B cell (primary cell): ENCODE results near the gene ERVK3-1. TPM values are rescaled to one million over a fixed set of nuclear protein-coding genes. Genes with fewer than 3 reads are reported as not detected.

Experiments used
- ATAC-seq: fragments of 200-7000 bp; cut with Tn5 transposase; one replicate; pipeline ENCODE4 v1.10.0; 2021; ENCODE audit warnings: low read depth, mild to moderate bottlenecking, moderate number of reproducible peaks, moderate library complexity
- CTCF ChIA-PET: fragments of 350-600 bp; sonication (Branson Sonifier 250); formaldehyde crosslinking; loops from one replicate; lab custom pipeline; 2021; ENCODE audit warnings: antibody characterized with exemption, inconsistent platforms; lab: Charles Lee
- POLR2A ChIA-PET: fragments of 350-600 bp; sonication (Branson Sonifier 250); formaldehyde crosslinking; loops from one replicate; lab custom pipeline; 2021; ENCODE audit warnings: antibody characterized with exemption; lab: Charles Lee
- DNase-seq: peaks from one replicate; pipeline ENCODE4 v3.0.0; 2013
- H2AFZ ChIP-seq: 2 replicates; pipeline ENCODE4 v1.6.1; 2012; ENCODE audit warnings: mild to moderate bottlenecking, low read depth, low read length; ENCODE audit not compliant: insufficient read depth, poor library complexity, severe bottlenecking
- H3K27ac ChIP-seq, 2 donors: 1 replicate in 1 of 2; 2 replicates in 1 of 2; pipeline ENCODE4 v1.5.1; 2012 to 2013; ENCODE audit warnings: low read length in 2 of 2, mild to moderate bottlenecking in 2 of 2, moderate library complexity in 1 of 2
- H3K27me3 ChIP-seq, 4 experiments: fragments of 200-600 bp in 1 of 4; sonication (generic) in 1 of 4; replicated peaks in 1 of 4; 1 replicate in 2 of 4; 2 replicates in 2 of 4; pipeline versions ENCODE4 v1.6.1 to v1.7.0; 2013 to 2016; ENCODE audit warnings: low read length in 3 of 4, mild to moderate bottlenecking in 2 of 4, mixed read lengths in 1 of 4, moderate library complexity in 1 of 4; ENCODE audit not compliant: insufficient read depth in 4 of 4, control insufficient read depth in 3 of 4; ENCODE audit errors: control extremely low read depth in 1 of 4
- H3K36me3 ChIP-seq, 2 experiments: replicated peaks in 1 of 2; 1 replicate in 1 of 2; 2 replicates in 1 of 2; pipeline versions ENCODE4 v1.6.1 to v1.7.1; 2013; ENCODE audit warnings: low read length in 1 of 2; ENCODE audit not compliant: insufficient read depth in 2 of 2, control insufficient read depth in 1 of 2; ENCODE audit errors: control extremely low read depth in 1 of 2, extremely low read depth in 1 of 2
- H3K4me1 ChIP-seq, 2 donors: fragments of 200-600 bp in 1 of 2; sonication (generic) in 1 of 2; 1 replicate in 1 of 2; 2 replicates in 1 of 2; pipeline versions ENCODE4 v1.5.1 to v1.6.1; 2013 to 2017; ENCODE audit warnings: low read length in 2 of 2; ENCODE audit not compliant: control insufficient read depth in 2 of 2, insufficient read depth in 2 of 2
- H3K4me2 ChIP-seq: replicated peaks from 2 replicates; pipeline ENCODE3; 2012; ENCODE audit warnings: mild to moderate bottlenecking, low read depth, low read length; ENCODE audit not compliant: poor library complexity, severe bottlenecking
- H3K4me3 ChIP-seq, 5 experiments: fragments of 200-600 bp in 1 of 5; sonication (generic) in 1 of 5; 1 replicate in 3 of 5; 2 replicates in 2 of 5; pipeline versions ENCODE4 v1.5.1 to v1.7.0; 2011 to 2016; ENCODE audit warnings: low read length in 4 of 5, mild to moderate bottlenecking in 4 of 5, low read depth in 2 of 5, control low read depth in 1 of 5, moderate library complexity in 1 of 5; ENCODE audit not compliant: insufficient read depth in 1 of 5; ENCODE audit errors: control extremely low read depth in 1 of 5, extremely low read depth in 1 of 5
- H3K79me2 ChIP-seq: fragments of 200-600 bp; sonication (generic); one replicate; pipeline ENCODE4 v1.6.0; 2016; ENCODE audit warnings: low read length; ENCODE audit not compliant: control insufficient read depth, insufficient read depth
- H3K9ac ChIP-seq: fragments of 200-600 bp; sonication (generic); 2 replicates; pipeline ENCODE4 v1.6.1; 2017; ENCODE audit warnings: mild to moderate bottlenecking, low read length, moderate library complexity
- H3K9me3 ChIP-seq, 3 donors: one replicate each; pipeline versions ENCODE4 v1.6.1 to v1.7.1; 2013; ENCODE audit warnings: low read length in 2 of 3; ENCODE audit not compliant: control insufficient read depth in 2 of 3, insufficient read depth in 1 of 3; ENCODE audit errors: control extremely low read depth in 1 of 3
- H4K20me1 ChIP-seq: 2 replicates; pipeline ENCODE4 v1.6.0; 2012; ENCODE audit warnings: mild to moderate bottlenecking, low read length; ENCODE audit not compliant: insufficient read depth, control insufficient read depth, poor library complexity, severe bottlenecking
- H3K27ac Mint-ChIP-seq: one replicate; pipeline ENCODE4 v1.8.0; 2021; ENCODE audit warnings: mixed read lengths
- H3K27me3 Mint-ChIP-seq: one replicate; pipeline ENCODE4 v1.8.0; 2021; ENCODE audit warnings: mixed read lengths
- H3K4me1 Mint-ChIP-seq: one replicate; pipeline ENCODE4 v1.8.0; 2021; ENCODE audit warnings: mixed read lengths
- H3K4me3 Mint-ChIP-seq: one replicate; pipeline ENCODE4 v1.8.0; 2021; ENCODE audit warnings: mixed read lengths
- H3K9me3 Mint-ChIP-seq: one replicate; pipeline ENCODE4 v1.8.0; 2022; ENCODE audit warnings: mixed read lengths; ENCODE audit not compliant: insufficient read depth
- CTCF ChIP-seq: fragments of 200-600 bp; IDR thresholded peaks from one replicate; pipeline ENCODE4 v1.8.0; 2022; ENCODE audit warnings: antibody characterized with exemption, mild to moderate bottlenecking
- EZH2 ChIP-seq: IDR thresholded peaks from 2 replicates; pipeline ENCODE4 v1.6.1; 2012; ENCODE audit warnings: borderline replicate concordance, low read depth, mild to moderate bottlenecking, moderate library complexity, low read length; ENCODE audit not compliant: insufficient read depth, poor library complexity, severe bottlenecking
- WGBS: methylation state at CpG from one replicate; pipeline ENCODE4 v1.1.5; 2013; ENCODE audit warnings: missing lambda C conversion rate; ENCODE audit not compliant: insufficient coverage; 5-methylcytosine and 5-hydroxymethylcytosine counted together
- intact Hi-C: fragments of 100-400 bp; cut with micrococcal nuclease; formaldehyde crosslinking; loops from one replicate; pipeline ENCODE4 v1.10.0; 2022
- polyA plus RNA-seq: library from polyadenylated mRNA; depleted of rRNA; stranded (reverse); fragments of >200 nt; gene quantifications from 2 replicates; pipeline ENCODE4 v1.2.3, GENCODE V29; 2012
- small RNA-seq: library from RNA; depleted of rRNA; stranded (forward); fragments of <200 nt; gene quantifications from one replicate; pipeline ENCODE3, GENCODE V24; 2012; ENCODE audit warnings: low replicate concordance, low read depth; ENCODE audit not compliant: insufficient read length
- total RNA-seq, 2 donors: library from RNA; stranded (reverse); fragments of 120-200 nt in 1 of 2; gene quantifications; 1 replicate in 1 of 2; 2 replicates in 1 of 2; pipeline versions ENCODE4 v1.2.3 to v1.2.4, GENCODE V29; 2013 to 2022

The ERVK3-1 gene
- total and polyA plus RNA-seq, 2 donors (not counting 1 experiment from before 2014, with no cell fraction given) = 79.0 to 80.7 TPM

DNA sequence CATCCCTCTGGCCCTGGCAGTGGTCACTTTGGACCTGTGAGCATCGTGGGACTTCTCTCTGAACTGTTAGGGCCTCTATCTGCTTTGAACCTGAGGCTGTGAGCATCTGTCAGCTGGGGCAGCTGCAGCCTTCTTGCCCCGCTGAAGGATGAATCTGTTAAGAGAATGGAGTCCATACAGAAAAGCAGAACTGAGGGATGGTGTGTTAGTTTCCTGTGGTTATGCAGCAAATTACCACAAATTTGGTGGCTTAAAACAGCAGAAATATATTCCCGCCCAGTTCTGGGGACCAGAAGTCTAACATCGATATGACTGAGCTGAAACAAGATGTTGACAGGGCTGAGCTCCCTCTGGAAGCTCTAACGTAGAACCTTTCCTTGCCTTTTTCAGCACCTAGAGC, 59.0 kb downstream of the ERVK3-1 start:
- H3K4me3 ChIP-seq = no peak overlapping the region
- DNase-seq (peak; percentile 63), ATAC-seq (no peak)
- H3K36me3 ChIP-seq = no peaks in the 10 kb centered on the region
- peak overlapping the region in 1 of 2 donors; percentile 54 for H3K27ac ChIP-seq
- peaks cover 0 to 3% (median 0%) of the 10 kb centered on the region in 3 donors for H3K9me3 ChIP-seq
- H3K79me2 ChIP-seq = no peaks in the 10 kb centered on the region
- CTCF ChIA-PET = no interaction called here
- H3K4me1 ChIP-seq = peaks cover 11 to 27% of the 10 kb centered on the region in 2 donors
- TF ChIP-seq CTCF = no peak
- no peak for TF ChIP-seq EZH2
- Mint-ChIP-seq H3K4me3 (peak overlapping the region; percentile 72), H3K4me1 (peaks cover 15% of the 10 kb centered on the region), H3K9me3 (no peaks in the 10 kb centered on the region), H3K27me3 (peaks cover 3% of the 10 kb centered on the region), H3K27ac (peak overlapping the region; percentile 84)
- POLR2A ChIA-PET = interaction anchor here (0.9 to 3.7 kb wide), 3 partner anchors 17 to 23 kb away, joined by 3 to 35 read pairs (median 18); partner anchors contain the start of genes RPS5 and ZNF837
- 2% methylated on average over 5 of the region's 5 CpGs for WGBS
- H2AFZ ChIP-seq = peak overlapping the region; percentile 27
- H4K20me1 ChIP-seq = no peaks in the 10 kb centered on the region
- H3K4me2 ChIP-seq = peak overlapping the region; percentile 45
- intact Hi-C loops = loop anchor here (5.0 kb wide), 2 partner anchors 88 to 113 kb away; partner anchors contain the start of genes ZNF324B and ZNF446
- no peak overlapping the region for H3K9ac ChIP-seq
- H3K27me3 ChIP-seq = no peaks in the 10 kb centered on the region

Small RNA genes within 50 kb of the gene (small RNA-seq; reads per million reads assigned to genes)
- gene MIR6806 (not detected), gene RNA5SP473 (not detected)

Other genes with a start within 250 kb of the ERVK3-1 start
- gene ZNF135, start 246.1 kb upstream of the ERVK3-1 start, total RNA-seq = 10.0 and 10.1 TPM in 2 replicates
- 8.9 and 9.2 TPM in 2 replicates for gene ZNF135, start 246.1 kb upstream of the ERVK3-1 start, polyA plus RNA-seq
- gene ZSCAN18, start 207.1 kb upstream of the ERVK3-1 start, total RNA-seq = 84.9 and 90.5 TPM in 2 replicates
- gene ZSCAN18, start 207.1 kb upstream of the ERVK3-1 start, polyA plus RNA-seq = 81.0 and 134 TPM in 2 replicates
- gene ZNF329, start 154.6 kb upstream of the ERVK3-1 start, total RNA-seq = 12.5 and 17.6 TPM in 2 replicates
- 5.4 and 8.0 TPM in 2 replicates for gene ZNF329, start 154.6 kb upstream of the ERVK3-1 start, polyA plus RNA-seq
- gene ZNF274, start 122.3 kb upstream of the ERVK3-1 start, total RNA-seq = 83.7 and 85.4 TPM in 2 replicates
- gene ZNF274, start 122.3 kb upstream of the ERVK3-1 start, polyA plus RNA-seq = 51.5 and 53.3 TPM in 2 replicates
- 65.7 and 75.2 TPM in 2 replicates for gene ZNF544, start 76.5 kb upstream of the ERVK3-1 start, total RNA-seq
- 37.1 and 41.4 TPM in 2 replicates for gene ZNF544, start 76.5 kb upstream of the ERVK3-1 start, polyA plus RNA-seq
- gene ZNF8, start 26.4 kb upstream of the ERVK3-1 start, total RNA-seq = 7.9 and 8.0 TPM in 2 replicates
- gene ZNF8, start 26.4 kb upstream of the ERVK3-1 start, polyA plus RNA-seq = 3.4 and 4.0 TPM in 2 replicates
- 7.1 TPM in 2 replicates for gene ZSCAN22, start 21.6 kb downstream of the ERVK3-1 start, total RNA-seq
- 2.2 and 2.8 TPM in 2 replicates for gene ZSCAN22, start 21.6 kb downstream of the ERVK3-1 start, polyA plus RNA-seq
- 18.4 and 23.7 TPM in 2 replicates for gene A1BG, start 48.1 kb downstream of the ERVK3-1 start, total RNA-seq
- 28.4 and 52.6 TPM in 2 replicates for gene A1BG, start 48.1 kb downstream of the ERVK3-1 start, polyA plus RNA-seq
- gene ZNF497, start 57.4 kb downstream of the ERVK3-1 start, total RNA-seq = 2.7 and 4.4 TPM in 2 replicates
- 1.6 and 1.9 TPM in 2 replicates for gene ZNF497, start 57.4 kb downstream of the ERVK3-1 start, polyA plus RNA-seq
- 3.1 and 4.2 TPM in 2 replicates for gene ZNF837, start 75.7 kb downstream of the ERVK3-1 start, total RNA-seq
- gene ZNF837, start 75.7 kb downstream of the ERVK3-1 start, polyA plus RNA-seq = 3.0 and 4.9 TPM in 2 replicates
- gene RPS5, start 81.9 kb downstream of the ERVK3-1 start, total RNA-seq = 1,234 and 1,311 TPM in 2 replicates
- gene RPS5, start 81.9 kb downstream of the ERVK3-1 start, polyA plus RNA-seq = 3,725 and 4,330 TPM in 2 replicates
- gene RNF225, start 90.3 kb downstream of the ERVK3-1 start, total RNA-seq = 0.49 TPM in 1 of 2 replicates, not detected in the other
- not detected in 2 replicates for gene RNF225, start 90.3 kb downstream of the ERVK3-1 start, polyA plus RNA-seq
- 12.3 and 14.0 TPM in 2 replicates for gene ZNF584, start 103.3 kb downstream of the ERVK3-1 start, total RNA-seq
- gene ZNF584, start 103.3 kb downstream of the ERVK3-1 start, polyA plus RNA-seq = 1.5 and 3.0 TPM in 2 replicates
- 14.7 and 15.2 TPM in 2 replicates for gene ZNF132, start 134.8 kb downstream of the ERVK3-1 start, total RNA-seq
- 0.72 and 1.6 TPM in 2 replicates for gene ZNF132, start 134.8 kb downstream of the ERVK3-1 start, polyA plus RNA-seq
- gene ZNF324B, start 146.2 kb downstream of the ERVK3-1 start, total RNA-seq = 15.0 and 17.4 TPM in 2 replicates
- 4.7 and 5.6 TPM in 2 replicates for gene ZNF324B, start 146.2 kb downstream of the ERVK3-1 start, polyA plus RNA-seq
- 17.6 and 21.0 TPM in 2 replicates for gene ZNF324, start 161.7 kb downstream of the ERVK3-1 start, total RNA-seq
- gene ZNF324, start 161.7 kb downstream of the ERVK3-1 start, polyA plus RNA-seq = 12.8 and 14.2 TPM in 2 replicates
- 15.0 and 18.5 TPM in 2 replicates for gene ZNF446, start 171.0 kb downstream of the ERVK3-1 start, total RNA-seq
- 12.9 and 18.9 TPM in 2 replicates for gene ZNF446, start 171.0 kb downstream of the ERVK3-1 start, polyA plus RNA-seq
- 11.8 and 14.1 TPM in 2 replicates for gene SLC27A5, start 206.6 kb downstream of the ERVK3-1 start, total RNA-seq
- gene SLC27A5, start 206.6 kb downstream of the ERVK3-1 start, polyA plus RNA-seq = 6.9 and 8.9 TPM in 2 replicates
- 20.9 and 28.4 TPM in 2 replicates for gene ZBTB45, start 214.4 kb downstream of the ERVK3-1 start, total RNA-seq
- gene ZBTB45, start 214.4 kb downstream of the ERVK3-1 start, polyA plus RNA-seq = 11.4 and 12.6 TPM in 2 replicates
- gene TRIM28, start 238.7 kb downstream of the ERVK3-1 start, total RNA-seq = 370 and 394 TPM in 2 replicates
- 569 and 795 TPM in 2 replicates for gene TRIM28, start 238.7 kb downstream of the ERVK3-1 start, polyA plus RNA-seq
- 61.7 and 62.5 TPM in 2 replicates for gene CHMP2A, start 249.7 kb downstream of the ERVK3-1 start, total RNA-seq
- gene CHMP2A, start 249.7 kb downstream of the ERVK3-1 start, polyA plus RNA-seq = 97.5 and 138 TPM in 2 replicates